Left ventricle myocardium inferior (tissue), 1 donor: ENCODE results near the gene NKAIN2. TPM values are rescaled to one million over a fixed set of nuclear protein-coding genes. Genes with fewer than 3 reads are reported as not detected.

Source experiments
- DNase-seq: peaks from one replicate; pipeline ENCODE4 v3.0.0-alpha.2; 2020
- H3K27ac ChIP-seq: fragments of 200-600 bp; replicated peaks from 2 replicates; pipeline ENCODE4 v1.8.0; 2021
- H3K27me3 ChIP-seq: fragments of 200-600 bp; 2 replicates; pipeline ENCODE4 v1.8.0; 2021; ENCODE audit warnings: low read depth
- H3K36me3 ChIP-seq: fragments of 200-600 bp; 2 replicates; pipeline ENCODE4 v1.8.0; 2021
- H3K4me1 ChIP-seq: fragments of 200-600 bp; 2 replicates; pipeline ENCODE4 v1.8.0; 2021
- H3K4me3 ChIP-seq: fragments of 200-600 bp; 2 replicates; pipeline ENCODE4 v1.8.0; 2021; ENCODE audit warnings: mild to moderate bottlenecking, moderate library complexity
- H3K9me3 ChIP-seq: fragments of 200-600 bp; replicated peaks from 2 replicates; pipeline ENCODE4 v1.8.0; 2021
- CTCF ChIP-seq: fragments of 200-600 bp; IDR thresholded peaks from 2 replicates; pipeline ENCODE4 v1.8.0; 2021; ENCODE audit warnings: antibody characterized with exemption, mild to moderate bottlenecking, borderline replicate concordance
- intact Hi-C: fragments of 100-400 bp; cut with micrococcal nuclease; formaldehyde crosslinking; loops from one replicate; pipeline ENCODE4 v1.11.0; 2022
- total RNA-seq: library from RNA; stranded (reverse); fragmentation: NEBNext Ultra II Directional; extraction: Animal tissue kit (Norgen Biotek cat#: 25700); gene quantifications from one replicate; pipeline ENCODE4 v1.2.1, GENCODE V29; 2021
- donor health status: DM: no; HTN: yes; CAD: no; lungs with severe emphysema.

NKAIN2 gene
- total RNA-seq, 1 donor from 2014 or later = 0.22 TPM

GRCh38 chr6:124466949-124467348 lies 663.3 kb downstream of the NKAIN2 start:
- Histone ChIP-seq H3K9me3 (peaks cover 9% of the 10 kb centered on the region), H3K4me1 (no peaks in the 10 kb centered on the region), H3K36me3 (no peaks in the 10 kb centered on the region), H3K27ac (no peak overlapping the region), H3K4me3 (no peak overlapping the region), H3K27me3 (no peaks in the 10 kb centered on the region)
- intact Hi-C loops = no loop called here
- no peak for TF ChIP-seq CTCF
- no peak for DNase-seq

GRCh38 chr6:124467366-124467765 lies 663.7 kb downstream of the NKAIN2 start:
- Histone ChIP-seq H3K27ac (no peak overlapping the region), H3K4me1 (no peaks in the 10 kb centered on the region), H3K4me3 (no peak overlapping the region), H3K36me3 (no peaks in the 10 kb centered on the region), H3K27me3 (no peaks in the 10 kb centered on the region), H3K9me3 (peaks cover 9% of the 10 kb centered on the region)
- intact Hi-C loops = no loop called here
- TF ChIP-seq CTCF = no peak
- DNase-seq = no peak

GRCh38 chr6:124470803-124471202 lies 667.1 kb downstream of the NKAIN2 start:
- Histone ChIP-seq H3K36me3 (no peaks in the 10 kb centered on the region), H3K27me3 (no peaks in the 10 kb centered on the region), H3K27ac (no peak overlapping the region), H3K4me1 (no peaks in the 10 kb centered on the region), H3K9me3 (no peaks in the 10 kb centered on the region), H3K4me3 (no peak overlapping the region)
- DNase-seq = no peak
- TF ChIP-seq CTCF = no peak
- intact Hi-C loops = no loop called here

GRCh38 chr6:124475176-124475575 lies 671.5 kb downstream of the NKAIN2 start:
- H3K9me3 ChIP-seq = no peaks in the 10 kb centered on the region
- no peak for TF ChIP-seq CTCF
- no peaks in the 10 kb centered on the region for H3K27me3 ChIP-seq
- no peak for DNase-seq
- H3K4me1 ChIP-seq = no peaks in the 10 kb centered on the region
- no peak overlapping the region for H3K4me3 ChIP-seq
- no peaks in the 10 kb centered on the region for H3K36me3 ChIP-seq
- intact Hi-C loops = no loop called here
- H3K27ac ChIP-seq = no peak overlapping the region

GRCh38 chr6:124478906-124479305 lies 675.2 kb downstream of the NKAIN2 start:
- Histone ChIP-seq H3K27ac (no peak overlapping the region), H3K4me1 (no peaks in the 10 kb centered on the region), H3K4me3 (no peak overlapping the region), H3K27me3 (no peaks in the 10 kb centered on the region), H3K36me3 (no peaks in the 10 kb centered on the region), H3K9me3 (no peaks in the 10 kb centered on the region)
- no peak for DNase-seq
- no peak for TF ChIP-seq CTCF
- intact Hi-C loops = no loop called here

GRCh38 chr6:124479991-124480430 lies 676.3 kb downstream of the NKAIN2 start:
- Histone ChIP-seq H3K9me3 (no peaks in the 10 kb centered on the region), H3K4me1 (no peaks in the 10 kb centered on the region), H3K27ac (no peak overlapping the region), H3K27me3 (no peaks in the 10 kb centered on the region), H3K4me3 (no peak overlapping the region), H3K36me3 (no peaks in the 10 kb centered on the region)
- DNase-seq = no peak
- intact Hi-C loops = no loop called here
- TF ChIP-seq CTCF = no peak
